Aorta (tissue), 5 donors: Measurements from ENCODE around the gene BDH1. TPM values are rescaled to one million over a fixed set of nuclear protein-coding genes. Genes with fewer than 3 reads are reported as not detected.
"Not testable (repeated sequence)": the region's sequence is repeated elsewhere in the genome, so short reads cannot be mapped to it uniquely, and the experiment has no call there.

ENCODE experiments used
- ATAC-seq: fragments of 200-7000 bp; cut with Tn5 transposase; one replicate; pipeline ENCODE4 v1.9.1; 2022; ENCODE audit warnings: moderate library complexity; ENCODE audit not compliant: low FRiP score
- DNase-seq, 2 donors: peaks; one replicate each; pipeline ENCODE4 v3.0.0-alpha.2; 2020
- H3K27ac ChIP-seq, 2 donors: one replicate each; pipeline ENCODE4 v1.5.1; 2013; ENCODE audit warnings: low read length in 2 of 2, mild to moderate bottlenecking in 2 of 2, moderate library complexity in 2 of 2, control low read depth in 1 of 2, inconsistent platforms in 1 of 2, low read depth in 1 of 2
- H3K27me3 ChIP-seq, 2 donors: one replicate each; pipeline ENCODE4 v1.6.1; 2013; ENCODE audit warnings: control low read depth in 1 of 2, low read length in 1 of 2, mild to moderate bottlenecking in 1 of 2, moderate library complexity in 1 of 2; ENCODE audit not compliant: insufficient read depth in 2 of 2, control insufficient read depth in 1 of 2
- H3K36me3 ChIP-seq, 2 donors: one replicate each; pipeline ENCODE4 v1.6.1; 2013; ENCODE audit warnings: control low read depth in 1 of 2, low read length in 1 of 2, mild to moderate bottlenecking in 1 of 2; ENCODE audit not compliant: insufficient read depth in 2 of 2, control insufficient read depth in 1 of 2
- H3K4me1 ChIP-seq, 2 donors: one replicate each; pipeline ENCODE4 v1.6.1; 2013; ENCODE audit warnings: low read length in 2 of 2, control low read depth in 1 of 2, mild to moderate bottlenecking in 1 of 2, moderate library complexity in 1 of 2; ENCODE audit not compliant: insufficient read depth in 2 of 2, control insufficient read depth in 1 of 2
- H3K4me3 ChIP-seq, 2 donors: one replicate each; pipeline ENCODE4 v1.5.1; 2013; ENCODE audit warnings: low read length in 2 of 2, control low read depth in 1 of 2, mild to moderate bottlenecking in 1 of 2
- H3K9me3 ChIP-seq: one replicate; pipeline ENCODE4 v1.6.1; 2013; ENCODE audit warnings: mild to moderate bottlenecking, low read length; ENCODE audit not compliant: control insufficient read depth
- WGBS, 2 donors: extraction: QIAGEN DNeasy Blood & Tissue Kit; methylation state at CpG; one replicate each; pipeline ENCODE4 v1.1.7; 2013; 5-methylcytosine and 5-hydroxymethylcytosine counted together
- intact Hi-C, 2 donors: fragments of 100-400 bp; cut with DNase I; formaldehyde crosslinking; loops; one replicate each; pipeline versions ENCODE4 v1.14.2 to v1.15.0; 2022
- polyA plus RNA-seq, 2 donors: library from polyadenylated mRNA; stranded (reverse); fragments of 200-250 nt; gene quantifications; one replicate each; pipeline ENCODE4 v1.2.3, GENCODE V29; 2013
- total RNA-seq, 2 donors: library from RNA; stranded (reverse); fragmentation: NEBNext Ultra II Directional; extraction: Animal tissue kit (Norgen Biotek cat#: 25700); gene quantifications; one replicate each; pipeline ENCODE4 v1.2.1, GENCODE V29; 2021
- donor health status: healthy with polysubstance abuse.
- donor health status: Bipolar disorder and iron deficiency.
- donor health status: DM: no; HTN: no; CAD: no.
- donor health status: DM: no; HTN: no; CAD: no.
- donor health status: DM: yes; HTN: yes; CAD: no.

BDH1 gene
- total and polyA plus RNA-seq, 4 donors: 3.5 to 17.8 (median 6.6) TPM

DNA sequence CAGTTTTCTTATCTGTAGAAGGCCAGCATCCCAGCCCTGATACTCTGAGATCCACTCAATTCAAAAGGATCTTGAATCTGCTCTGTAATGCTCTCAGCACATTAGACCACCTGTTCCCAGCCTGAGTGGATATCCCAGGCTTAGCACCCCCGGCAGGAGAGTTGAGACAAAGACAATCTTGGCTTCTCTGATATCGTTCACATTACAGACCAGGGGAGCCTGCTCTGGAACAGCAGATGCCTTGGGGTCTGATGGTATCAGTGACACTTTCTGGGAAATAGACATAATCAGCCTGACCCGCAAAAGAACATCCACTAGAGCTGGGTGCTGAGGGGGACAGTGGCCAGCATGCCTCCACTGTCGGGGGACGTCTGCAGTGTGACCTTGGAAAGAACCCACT lies 70.6 kb downstream of the BDH1 start:
- ATAC-seq (no peak), DNase-seq (no peak)
- WGBS, 2 donors: 88 to 98% methylated on average over 5 of the region's 5 CpGs
- no peaks in the 10 kb centered on the region for H3K27me3 ChIP-seq
- no peak overlapping the region for H3K4me3 ChIP-seq
- no peaks in the 10 kb centered on the region for H3K4me1 ChIP-seq
- intact Hi-C loops: no loop called here
- no peak overlapping the region for H3K27ac ChIP-seq
- no peaks in the 10 kb centered on the region for H3K9me3 ChIP-seq
- no peaks in the 10 kb centered on the region for H3K36me3 ChIP-seq

DNA sequence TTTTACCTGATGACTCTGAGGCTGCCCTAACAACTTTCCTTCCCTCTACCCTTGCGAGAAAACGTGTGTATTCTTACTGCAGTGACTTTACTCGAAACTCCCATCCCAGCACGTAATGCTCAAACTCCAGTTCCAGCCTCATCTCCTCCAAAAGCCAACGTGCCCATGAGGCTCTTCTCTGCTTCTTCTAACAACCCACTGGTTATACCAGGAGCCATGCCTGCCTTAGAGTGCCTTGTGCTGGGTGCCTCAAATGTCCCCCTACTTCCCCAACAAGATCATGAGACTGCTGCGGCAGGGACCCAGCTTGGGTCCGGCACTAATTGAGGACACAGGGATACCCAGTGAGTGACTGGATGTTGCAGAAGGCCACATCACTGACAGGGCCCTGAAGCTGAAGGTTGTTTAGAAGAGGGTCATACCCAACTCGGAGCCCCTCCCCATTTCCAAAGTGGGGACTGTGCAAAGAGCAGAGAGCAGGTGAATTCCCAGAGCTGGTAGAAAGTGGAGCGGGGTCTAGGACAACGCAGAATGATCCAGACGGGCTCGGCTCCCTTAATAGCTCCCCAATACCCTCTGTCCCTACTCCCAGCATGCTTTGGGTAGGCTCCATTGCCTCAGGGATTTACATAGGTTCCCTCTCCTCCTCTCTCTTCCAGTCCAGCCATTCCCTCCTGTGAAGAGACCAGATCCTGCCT lies 71.4 kb downstream of the BDH1 start:
- no peak for ATAC-seq
- no peak overlapping the region for H3K27ac ChIP-seq
- intact Hi-C loops: no loop called here
- H3K4me1 ChIP-seq: no peaks in the 10 kb centered on the region
- no peaks in the 10 kb centered on the region for H3K36me3 ChIP-seq
- H3K4me3 ChIP-seq: no peak overlapping the region
- DNase-seq: no peak
- 93% methylated on average over 12 of the region's 12 CpGs for WGBS, 2 donors
- H3K9me3 ChIP-seq: no peaks in the 10 kb centered on the region
- no peaks in the 10 kb centered on the region for H3K27me3 ChIP-seq

DNA sequence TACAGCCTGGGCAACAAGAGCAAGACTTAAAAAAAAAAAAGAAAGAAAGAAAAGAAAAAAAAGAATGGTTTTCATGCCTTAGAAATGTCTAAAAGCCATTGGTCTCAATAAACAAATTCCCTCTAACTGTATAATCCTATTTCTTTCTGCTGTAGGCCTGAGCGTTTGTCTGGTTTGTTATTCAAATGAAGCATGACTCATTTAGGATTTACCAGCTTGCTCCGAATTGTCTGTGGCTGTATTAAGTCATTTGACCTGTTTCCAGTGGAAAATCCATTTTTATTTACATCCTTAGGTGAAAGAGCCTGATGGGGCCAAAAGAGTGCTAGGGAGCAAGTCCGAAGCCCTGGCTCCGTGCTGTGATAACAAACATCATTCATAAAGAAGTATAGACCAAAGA lies 73.8 kb downstream of the BDH1 start:
- WGBS, 2 donors: 84 to 90% methylated on average over 4 of the region's 4 CpGs
- intact Hi-C loops: no loop called here
- no peaks in the 10 kb centered on the region for H3K36me3 ChIP-seq
- ATAC-seq (no peak), DNase-seq (no peak)
- no peak overlapping the region for H3K4me3 ChIP-seq
- H3K27me3 ChIP-seq: no peaks in the 10 kb centered on the region
- no peaks in the 10 kb centered on the region for H3K9me3 ChIP-seq
- H3K27ac ChIP-seq: no peak overlapping the region
- H3K4me1 ChIP-seq: no peaks in the 10 kb centered on the region

DNA sequence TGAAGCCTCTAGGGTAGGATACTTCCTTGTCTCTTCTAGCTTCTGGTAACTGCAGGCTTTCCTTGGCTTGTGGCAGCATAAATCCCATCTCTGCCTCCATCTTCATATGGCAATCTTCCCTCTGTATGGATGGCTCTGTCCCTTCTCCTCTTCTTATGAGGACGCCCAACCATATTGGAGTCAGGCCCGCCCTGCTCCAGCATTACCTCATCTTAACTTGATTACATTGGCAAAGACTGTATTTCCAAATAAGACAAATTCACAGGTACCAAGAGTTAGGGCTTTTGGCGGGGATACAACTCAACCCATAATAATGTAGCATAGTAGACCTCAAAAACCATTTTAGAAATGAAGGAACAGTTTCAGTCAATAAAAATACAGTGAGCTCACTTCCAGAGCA lies 75.4 kb downstream of the BDH1 start:
- no peak for DNase-seq
- ATAC-seq: no peak
- Histone ChIP-seq H3K9me3 (no peaks in the 10 kb centered on the region), H3K4me1 (no peaks in the 10 kb centered on the region), H3K27me3 (no peaks in the 10 kb centered on the region), H3K27ac (no peak overlapping the region), H3K4me3 (no peak overlapping the region), H3K36me3 (no peaks in the 10 kb centered on the region)
- intact Hi-C loops: no loop called here
- 58% methylated on average over 3 of the region's 3 CpGs for WGBS, 2 donors

DNA sequence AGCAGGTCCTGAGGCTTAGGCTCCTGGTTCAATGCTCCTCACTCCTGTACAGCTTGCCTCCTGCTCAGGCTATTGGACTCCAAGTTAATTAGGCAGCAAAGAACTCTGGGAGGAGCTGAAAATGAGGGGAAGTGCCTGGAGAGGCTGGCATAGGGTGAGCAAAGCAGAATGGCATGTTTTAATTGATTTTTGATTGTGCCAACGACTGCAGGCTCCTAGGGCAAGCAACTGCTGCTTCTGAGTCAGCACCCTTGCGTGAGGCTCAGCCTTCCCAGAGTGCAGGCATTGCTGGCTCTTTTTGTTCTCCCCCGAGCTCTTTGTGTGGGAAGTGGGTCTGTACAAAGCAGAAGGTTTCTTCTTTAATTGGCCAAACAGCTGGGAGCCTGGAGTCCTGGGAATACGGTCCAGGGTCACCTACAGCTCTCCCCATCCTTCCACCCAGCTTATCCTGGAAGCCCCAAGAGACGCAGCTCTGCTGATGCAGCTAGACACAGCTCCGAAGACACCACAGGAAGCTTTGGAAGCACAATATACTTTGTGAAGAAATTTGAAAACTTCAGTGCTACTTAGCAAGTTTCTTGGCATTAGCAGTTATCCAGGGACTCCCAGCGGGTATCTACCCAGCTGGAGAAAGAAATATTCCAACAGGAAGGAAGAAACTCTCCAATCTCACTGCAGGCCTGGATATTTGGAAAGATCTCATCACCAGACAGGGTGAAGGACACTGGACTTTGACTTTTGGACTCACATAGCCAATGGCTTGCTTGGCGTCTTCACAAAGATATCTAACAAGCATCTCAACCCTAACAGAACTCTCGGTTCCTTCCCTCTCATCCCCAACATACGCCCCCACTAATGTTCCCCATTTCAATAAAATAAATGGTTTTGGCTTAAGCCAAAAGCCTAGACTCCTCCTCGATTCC lies 76.8 kb downstream of the BDH1 start:
- H3K27ac ChIP-seq: no peak overlapping the region
- DNase-seq: no peak
- intact Hi-C loops: no loop called here
- H3K9me3 ChIP-seq: no peaks in the 10 kb centered on the region
- no peak overlapping the region for H3K4me3 ChIP-seq
- no peaks in the 10 kb centered on the region for H3K36me3 ChIP-seq
- WGBS, 2 donors: 73 to 79% methylated on average over 11 of the region's 11 CpGs
- ATAC-seq: no peak
- H3K27me3 ChIP-seq: no peaks in the 10 kb centered on the region
- H3K4me1 ChIP-seq: no peaks in the 10 kb centered on the region

DNA sequence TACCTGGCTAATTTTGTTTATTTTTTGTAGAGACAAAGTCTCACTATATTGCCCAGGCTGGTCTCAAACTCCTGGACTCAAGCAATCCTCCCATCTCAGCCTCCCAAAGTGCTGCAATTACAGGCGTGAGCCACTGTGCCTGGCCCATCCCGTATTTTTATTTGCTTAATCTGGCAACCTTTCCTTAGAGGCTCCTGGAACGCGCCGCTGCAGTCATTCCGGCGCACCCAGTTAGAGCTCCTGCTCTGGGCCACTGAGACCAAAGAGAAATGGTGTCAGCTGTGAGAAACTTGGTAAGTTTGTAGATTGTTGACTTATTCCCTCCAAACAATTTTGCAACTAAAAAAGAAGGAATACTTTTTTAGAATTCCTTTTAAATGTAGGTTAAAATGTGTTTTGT lies 78.0 kb downstream of the BDH1 start:
- H3K27me3 ChIP-seq, H3K27ac ChIP-seq, H3K9me3 ChIP-seq, DNase-seq, ATAC-seq, H3K36me3 ChIP-seq, H3K4me3 ChIP-seq, intact Hi-C loops, H3K4me1 ChIP-seq: not testable (repeated sequence)
- 83 to 85% methylated on average over 7 of the region's 7 CpGs for WGBS, 2 donors

DNA sequence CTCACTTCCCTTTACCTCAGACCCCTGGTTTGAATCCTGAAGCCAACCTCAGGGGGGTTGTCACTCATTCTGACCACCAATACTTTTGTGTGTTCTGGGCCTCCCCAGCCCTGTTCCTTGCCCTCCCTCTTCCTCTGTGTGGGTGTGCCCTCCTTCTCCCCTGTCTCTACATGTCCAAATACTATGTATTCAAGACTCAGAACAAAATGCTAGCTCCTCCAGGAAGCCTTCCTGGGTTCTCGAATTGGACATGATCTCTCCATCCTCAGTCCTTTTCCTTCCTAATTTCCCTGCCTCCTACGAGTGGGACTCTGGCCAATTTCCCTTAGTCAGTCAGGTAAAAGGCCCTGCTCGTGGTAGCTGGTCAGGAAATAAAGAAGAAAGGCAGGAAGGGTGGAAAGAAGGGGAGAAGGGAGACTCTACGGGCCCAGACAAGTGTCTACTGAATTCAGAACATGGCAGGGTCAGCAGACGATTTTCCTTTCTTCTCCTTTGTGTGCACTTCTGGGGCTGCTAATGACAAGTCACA lies 79.7 kb downstream of the BDH1 start:
- Histone ChIP-seq H3K27me3 (no peaks in the 10 kb centered on the region), H3K4me3 (no peak overlapping the region), H3K9me3 (no peaks in the 10 kb centered on the region), H3K27ac (no peak overlapping the region), H3K36me3 (no peaks in the 10 kb centered on the region), H3K4me1 (no peaks in the 10 kb centered on the region)
- DNase-seq (no peak), ATAC-seq (no peak)
- WGBS, 2 donors: 77 to 78% methylated on average over 5 of the region's 5 CpGs
- intact Hi-C loops: no loop called here

DNA sequence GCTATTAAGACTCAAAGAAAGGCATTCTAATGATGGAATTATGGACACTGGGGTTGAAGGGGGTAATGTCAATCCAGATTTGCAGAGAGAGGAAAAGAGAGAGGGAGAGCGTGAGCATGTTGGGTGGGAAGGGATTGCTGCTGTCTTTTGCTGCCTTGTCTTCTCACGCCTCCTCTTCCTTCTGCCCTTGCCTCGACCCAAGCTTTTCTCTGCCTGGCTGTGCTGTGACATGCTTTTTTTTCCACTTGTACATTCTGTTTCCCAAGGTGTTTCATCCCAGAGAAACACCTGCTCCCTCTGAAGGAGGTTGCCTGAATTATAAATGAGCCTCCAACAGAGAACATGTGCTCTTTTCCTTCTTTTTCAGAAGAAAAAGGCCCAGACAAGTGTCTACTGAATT lies 80.3 kb downstream of the BDH1 start:
- no peaks in the 10 kb centered on the region for H3K9me3 ChIP-seq
- H3K4me3 ChIP-seq: no peak overlapping the region
- WGBS, 2 donors: 91 to 94% methylated on average over 3 of the region's 3 CpGs
- DNase-seq: no peak
- no peaks in the 10 kb centered on the region for H3K27me3 ChIP-seq
- H3K4me1 ChIP-seq: no peaks in the 10 kb centered on the region
- no peak for ATAC-seq
- intact Hi-C loops: no loop called here
- no peaks in the 10 kb centered on the region for H3K36me3 ChIP-seq
- H3K27ac ChIP-seq: no peak overlapping the region

DNA sequence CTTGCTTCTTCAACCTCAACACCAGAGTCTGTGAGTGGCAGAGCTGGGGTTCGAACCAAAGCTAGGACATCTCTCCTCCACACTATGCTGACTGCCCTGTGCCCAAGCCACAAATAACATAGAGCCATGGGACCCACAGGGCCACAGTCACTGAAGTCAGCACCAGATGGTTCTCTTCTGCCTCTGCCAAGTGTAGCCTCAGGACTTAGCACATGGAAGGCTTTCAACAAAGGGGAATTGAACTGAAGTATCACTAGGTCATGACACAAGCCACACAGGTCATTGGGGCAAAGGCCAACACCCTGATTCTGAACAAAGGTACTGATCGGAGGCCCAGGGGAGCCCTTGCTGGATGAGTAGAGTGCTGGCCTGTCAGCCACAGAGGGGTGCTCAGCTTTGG lies 83.6 kb downstream of the BDH1 start:
- H3K9me3 ChIP-seq: no peaks in the 10 kb centered on the region
- H3K36me3 ChIP-seq: no peaks in the 10 kb centered on the region
- no peaks in the 10 kb centered on the region for H3K4me1 ChIP-seq
- 97 to 98% methylated on average over 2 of the region's 2 CpGs for WGBS, 2 donors
- H3K27ac ChIP-seq: no peak overlapping the region
- no peak for DNase-seq
- ATAC-seq: no peak
- H3K4me3 ChIP-seq: no peak overlapping the region
- intact Hi-C loops: no loop called here
- H3K27me3 ChIP-seq: no peaks in the 10 kb centered on the region
